ENCODE measurements around the gene SEMA5B.

Gene SEMA5B

GRCh38 chr3:123042413-123042812, 14.8 kb upstream of the SEMA5B start:
- TF ChIP-seq CTCF (IDR thresholded peaks at IDR 0.05; ENCODE audit: insufficient read depth, low read length, poor library complexity, severe bottlenecking) (no peak), EZH2phosphoT487 (conservative IDR thresholded peaks at IDR 0.05; ENCODE audit: low read length) (no peak)
- no peaks in the 10 kb centered on the region for H3K79me2 ChIP-seq (ENCODE audit: insufficient read depth, low read length)
- no peaks in the 10 kb centered on the region for H3K36me3 ChIP-seq (ENCODE audit: low read length)

GRCh38 chr3:123039178-123039577, 11.6 kb upstream of the SEMA5B start:
- H3F3A ChIP-seq (ENCODE audit: insufficient read depth) = no peaks in the 10 kb centered on the region
- no peaks in the 10 kb centered on the region for H4K20me1 ChIP-seq (ENCODE audit: low read depth, low read length)
- H3K79me2 ChIP-seq (ENCODE audit: insufficient read depth, low read length) = no peaks in the 10 kb centered on the region
- no peaks in the 10 kb centered on the region for H3K9me2 ChIP-seq (replicated peaks; ENCODE audit: insufficient read depth, low read length)
- no peak overlapping the region for H3K9ac ChIP-seq (ENCODE audit: low read length)
- H3K36me3 ChIP-seq (ENCODE audit: low read length) = no peaks in the 10 kb centered on the region
- no peak overlapping the region for H2AFZ ChIP-seq (ENCODE audit: low read depth, low read length, severe bottlenecking)
- no peak overlapping the region for H3K4me3 ChIP-seq (ENCODE audit: insufficient read depth, low read length, poor library complexity, severe bottlenecking)
- TF ChIP-seq CTCF (IDR thresholded peaks at IDR 0.05; ENCODE audit: insufficient read depth, low read length, poor library complexity, severe bottlenecking) (no peak), EZH2phosphoT487 (conservative IDR thresholded peaks at IDR 0.05; ENCODE audit: low read length) (no peak)
- no peaks in the 10 kb centered on the region for H3K9me3 ChIP-seq (ENCODE audit: insufficient read depth, low read length)
- H3K4me2 ChIP-seq (ENCODE audit: low read depth, low read length, poor library complexity, severe bottlenecking) = no peak overlapping the region
- no peaks in the 10 kb centered on the region for H3K27me3 ChIP-seq (ENCODE audit: low read length)
- no peak overlapping the region for H3K27ac ChIP-seq (ENCODE audit: low read depth, low read length)

More at GRCh38 chr3:123042413-123042812, 14.8 kb upstream of the SEMA5B start:
- Histone ChIP-seq H3K4me3 (ENCODE audit: insufficient read depth, low read length, poor library complexity, severe bottlenecking) (no peak overlapping the region), H3K9ac (ENCODE audit: low read length) (no peak overlapping the region), H3K9me3 (ENCODE audit: insufficient read depth, low read length) (no peaks in the 10 kb centered on the region), H3K27me3 (ENCODE audit: low read length) (no peaks in the 10 kb centered on the region), H3F3A (ENCODE audit: insufficient read depth) (no peaks in the 10 kb centered on the region), H4K20me1 (ENCODE audit: low read depth, low read length) (no peaks in the 10 kb centered on the region), H3K9me2 (replicated peaks; ENCODE audit: insufficient read depth, low read length) (no peaks in the 10 kb centered on the region), H2AFZ (ENCODE audit: low read depth, low read length, severe bottlenecking) (no peak overlapping the region), H3K27ac (ENCODE audit: low read depth, low read length) (no peak overlapping the region), H3K4me2 (ENCODE audit: low read depth, low read length, poor library complexity, severe bottlenecking) (no peak overlapping the region)

GRCh38 chr3:123038751-123039150, 11.2 kb upstream of the SEMA5B start:
- no peaks in the 10 kb centered on the region for H3K79me2 ChIP-seq (ENCODE audit: insufficient read depth, low read length)
- no peaks in the 10 kb centered on the region for H3F3A ChIP-seq (ENCODE audit: insufficient read depth)
- no peaks in the 10 kb centered on the region for H4K20me1 ChIP-seq (ENCODE audit: low read depth, low read length)
- TF ChIP-seq CTCF (IDR thresholded peaks at IDR 0.05; ENCODE audit: insufficient read depth, low read length, poor library complexity, severe bottlenecking) (no peak), EZH2phosphoT487 (conservative IDR thresholded peaks at IDR 0.05; ENCODE audit: low read length) (no peak)
- H3K9ac ChIP-seq (ENCODE audit: low read length) = no peak overlapping the region
- no peaks in the 10 kb centered on the region for H3K9me3 ChIP-seq (ENCODE audit: insufficient read depth, low read length)
- H3K4me2 ChIP-seq (ENCODE audit: low read depth, low read length, poor library complexity, severe bottlenecking) = no peak overlapping the region
- H3K27ac ChIP-seq (ENCODE audit: low read depth, low read length) = no peak overlapping the region
- no peaks in the 10 kb centered on the region for H3K27me3 ChIP-seq (ENCODE audit: low read length)
- no peaks in the 10 kb centered on the region for H3K9me2 ChIP-seq (replicated peaks; ENCODE audit: insufficient read depth, low read length)
- H3K36me3 ChIP-seq (ENCODE audit: low read length) = no peaks in the 10 kb centered on the region
- no peak overlapping the region for H3K4me3 ChIP-seq (ENCODE audit: insufficient read depth, low read length, poor library complexity, severe bottlenecking)
- H2AFZ ChIP-seq (ENCODE audit: low read depth, low read length, severe bottlenecking) = no peak overlapping the region
